OCI-LY7 (cell line): ENCODE data around the gene NKAIN2.

ENCODE experiments used
- CTCF ChIP-seq: fragments of 200-600 bp; sonication (generic); conservative IDR thresholded peaks from 2 replicates; pipeline ENCODE4 v1.5.1; 2014; ENCODE audit warnings: mild to moderate bottlenecking, antibody characterized with exemption, low read length, moderate library complexity, mixed read lengths
- EZH2phosphoT487 ChIP-seq: fragments of 200-600 bp; sonication (generic); IDR thresholded peaks from 2 replicates; pipeline ENCODE4 v1.6.1; 2018; ENCODE audit warnings: low read depth, borderline replicate concordance, mild to moderate bottlenecking, mixed run types, antibody characterized with exemption, low read length, moderate library complexity, mixed read lengths

DNA sequence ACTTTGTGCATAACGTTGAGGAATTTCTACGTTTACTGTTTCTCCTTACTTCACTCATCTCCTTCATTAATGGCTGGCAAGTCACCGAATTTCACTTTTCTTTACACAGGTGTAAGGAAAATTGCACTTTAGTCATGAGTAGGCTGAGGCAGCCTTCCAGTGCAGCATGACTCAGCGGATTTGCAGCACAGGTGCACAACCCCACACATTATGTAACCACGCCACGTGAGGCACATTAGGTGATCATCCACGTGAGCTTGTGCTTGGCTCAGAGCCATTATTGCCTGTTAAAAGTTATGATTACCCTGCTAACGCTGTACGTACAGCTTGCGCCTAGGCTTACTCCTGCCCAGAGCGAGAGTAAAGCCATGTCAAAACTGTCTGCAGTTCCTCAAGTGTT lies 158.8 kb downstream of the NKAIN2 start:
- no peak for TF ChIP-seq CTCF
- no peak for TF ChIP-seq EZH2phosphoT487
